NCI-H2171 (cell line): ENCODE measurements around the gene TMEM125.
A peak's percentile ranks its signal among the peaks of the same experiment; 100 is the strongest.

Experiments used
- DNase-seq: peaks from one replicate; lab custom pipeline; 2025; lab: John Stamatoyannopoulos, UW

Gene TMEM125

GRCh38 chr1:43293896-43294760, 24.3 kb downstream of the TMEM125 start:
- no peak for DNase-seq

GRCh38 chr1:43294761-43295160, 25.0 kb downstream of the TMEM125 start:
- no peak for DNase-seq

- no peak for DNase-seq
Observed at GRCh38 chr1:43296207-43296606, 26.4 kb downstream of the TMEM125 start.

GRCh38 chr1:43298055-43298454, 28.3 kb downstream of the TMEM125 start:
- no peak for DNase-seq

GRCh38 chr1:43299101-43299500, 29.3 kb downstream of the TMEM125 start:
- DNase-seq: no peak

- DNase-seq: no peak
Observed at GRCh38 chr1:43300378-43301094, 30.8 kb downstream of the TMEM125 start, which contains the start of gene TIE1. TIE1 (plus strand) TSS chr1:43300982; CDS start chr1:43301072, 90 bp downstream.

- DNase-seq: no peak
Observed at GRCh38 chr1:43302201-43302600, 32.4 kb downstream of the TMEM125 start.

- DNase-seq: no peak
Observed at GRCh38 chr1:43302721-43303470, 33.1 kb downstream of the TMEM125 start.

GRCh38 chr1:43303471-43304313, 33.9 kb downstream of the TMEM125 start:
- DNase-seq: no peak

- no peak for DNase-seq
Observed at GRCh38 chr1:43304314-43304681, 34.5 kb downstream of the TMEM125 start.

- DNase-seq: no peak
Observed at GRCh38 chr1:43304771-43305300, 35.1 kb downstream of the TMEM125 start.

- DNase-seq: no peak
Observed at GRCh38 chr1:43305461-43305860, 35.7 kb downstream of the TMEM125 start.

- no peak for DNase-seq
Observed at GRCh38 chr1:43305926-43306687, 36.3 kb downstream of the TMEM125 start.

- DNase-seq: peak; percentile 13
Observed at GRCh38 chr1:43306688-43307457, 37.1 kb downstream of the TMEM125 start.

- no peak for DNase-seq
Observed at GRCh38 chr1:43307458-43308158, 37.8 kb downstream of the TMEM125 start.

- no peak for DNase-seq
Observed at GRCh38 chr1:43308635-43309404, 39.0 kb downstream of the TMEM125 start.

- no peak for DNase-seq
Observed at GRCh38 chr1:43309405-43310025, 39.7 kb downstream of the TMEM125 start.

- no peak for DNase-seq
Observed at GRCh38 chr1:43311521-43311920, 41.7 kb downstream of the TMEM125 start.
